ENCODE measurements around the gene TMEM183A. TPM values are rescaled to one million over a fixed set of nuclear protein-coding genes. Genes with fewer than 3 reads are reported as not detected.

The TMEM183A gene
- polyA plus RNA-seq, 3 donors from 2014 or later: 55.0 to 83.2 (median 64.2) TPM

- Mint-ChIP-seq H3K4me1 (no peaks in the 10 kb centered on the region), H3K36me3 (no peaks in the 10 kb centered on the region), H3K9me3 (no peaks in the 10 kb centered on the region), H3K27me3 (ENCODE audit: low read depth in 3 of 3) (peaks cover 3 to 9% (median 6%) of the 10 kb centered on the region in 3 donors), H3K4me3 (no peak overlapping the region), H3K27ac (no peak overlapping the region)
- no peak for DNase-seq
Observed at GRCh38 chr1:203049077-203049476, 41.9 kb downstream of the TMEM183A start.

GRCh38 chr1:203049576-203050180 is 42.5 kb downstream of the TMEM183A start:
- Mint-ChIP-seq H3K27me3 (ENCODE audit: low read depth in 3 of 3) (peaks cover 3 to 12% (median 6%) of the 10 kb centered on the region in 3 donors), H3K36me3 (no peaks in the 10 kb centered on the region), H3K4me1 (no peaks in the 10 kb centered on the region), H3K9me3 (no peaks in the 10 kb centered on the region), H3K27ac (no peak overlapping the region), H3K4me3 (no peak overlapping the region)
- no peak for DNase-seq

GRCh38 chr1:203050826-203051225 is 43.7 kb downstream of the TMEM183A start:
- no peak overlapping the region for H3K4me3 Mint-ChIP-seq
- H3K9me3 Mint-ChIP-seq: no peaks in the 10 kb centered on the region
- H3K27me3 Mint-ChIP-seq (ENCODE audit: low read depth in 3 of 3): peaks cover 3 to 10% (median 5%) of the 10 kb centered on the region in 3 donors
- H3K27ac Mint-ChIP-seq: no peak overlapping the region
- no peaks in the 10 kb centered on the region for H3K4me1 Mint-ChIP-seq
- no peak for DNase-seq
- no peaks in the 10 kb centered on the region for H3K36me3 Mint-ChIP-seq

- Mint-ChIP-seq H3K36me3 (no peaks in the 10 kb centered on the region), H3K9me3 (no peaks in the 10 kb centered on the region), H3K4me1 (no peaks in the 10 kb centered on the region), H3K27me3 (ENCODE audit: low read depth in 3 of 3) (peaks cover 5 to 13% (median 7%) of the 10 kb centered on the region in 3 donors), H3K4me3 (no peak overlapping the region), H3K27ac (no peak overlapping the region)
- DNase-seq: no peak
Observed at GRCh38 chr1:203051841-203052324, 44.7 kb downstream of the TMEM183A start.

- Mint-ChIP-seq H3K27ac (no peak overlapping the region), H3K36me3 (no peaks in the 10 kb centered on the region), H3K27me3 (ENCODE audit: low read depth in 3 of 3) (peaks cover 6 to 13% (median 7%) of the 10 kb centered on the region in 3 donors), H3K4me3 (no peak overlapping the region), H3K9me3 (no peaks in the 10 kb centered on the region), H3K4me1 (no peaks in the 10 kb centered on the region)
- no peak for DNase-seq
Observed at GRCh38 chr1:203052601-203053000, 45.4 kb downstream of the TMEM183A start.

- Mint-ChIP-seq H3K4me3 (no peak overlapping the region), H3K27me3 (ENCODE audit: low read depth in 3 of 3) (peaks cover 7 to 10% (median 8%) of the 10 kb centered on the region in 3 donors), H3K27ac (no peak overlapping the region), H3K36me3 (no peaks in the 10 kb centered on the region), H3K4me1 (no peaks in the 10 kb centered on the region), H3K9me3 (no peaks in the 10 kb centered on the region)
- no peak for DNase-seq
Observed at GRCh38 chr1:203054184-203054583, 47.0 kb downstream of the TMEM183A start.

- H3K27ac Mint-ChIP-seq: no peak overlapping the region
- no peaks in the 10 kb centered on the region for H3K36me3 Mint-ChIP-seq
- H3K27me3 Mint-ChIP-seq (ENCODE audit: low read depth in 3 of 3): peaks cover 7 to 12% (median 8%) of the 10 kb centered on the region in 3 donors
- H3K4me3 Mint-ChIP-seq: no peak overlapping the region
- no peaks in the 10 kb centered on the region for H3K4me1 Mint-ChIP-seq
- DNase-seq: no peak
- no peaks in the 10 kb centered on the region for H3K9me3 Mint-ChIP-seq
Observed at GRCh38 chr1:203054642-203055041, 47.5 kb downstream of the TMEM183A start.

GRCh38 chr1:203055161-203055799 is 48.1 kb downstream of the TMEM183A start:
- Mint-ChIP-seq H3K36me3 (no peaks in the 10 kb centered on the region), H3K27me3 (ENCODE audit: low read depth in 3 of 3) (peaks cover 8 to 14% (median 9%) of the 10 kb centered on the region in 3 donors), H3K27ac (no peak overlapping the region), H3K4me1 (no peaks in the 10 kb centered on the region), H3K9me3 (no peaks in the 10 kb centered on the region), H3K4me3 (no peak overlapping the region)
- no peak for DNase-seq

GRCh38 chr1:203056012-203056411 is 48.8 kb downstream of the TMEM183A start:
- Mint-ChIP-seq H3K4me3 (no peak overlapping the region), H3K27me3 (ENCODE audit: low read depth in 3 of 3) (peaks cover 9 to 16% (median 10%) of the 10 kb centered on the region in 3 donors), H3K36me3 (no peaks in the 10 kb centered on the region), H3K27ac (no peak overlapping the region), H3K9me3 (no peaks in the 10 kb centered on the region), H3K4me1 (no peaks in the 10 kb centered on the region)
- no peak for DNase-seq

- H3K4me1 Mint-ChIP-seq: no peaks in the 10 kb centered on the region
- H3K9me3 Mint-ChIP-seq: no peaks in the 10 kb centered on the region
- peaks cover 8 to 14% (median 9%) of the 10 kb centered on the region in 3 donors for H3K27me3 Mint-ChIP-seq (ENCODE audit: low read depth in 3 of 3)
- H3K27ac Mint-ChIP-seq: no peak overlapping the region
- no peak for DNase-seq
- H3K36me3 Mint-ChIP-seq: no peaks in the 10 kb centered on the region
- no peak overlapping the region for H3K4me3 Mint-ChIP-seq
Observed at GRCh38 chr1:203056516-203056915, 49.3 kb downstream of the TMEM183A start.

GRCh38 chr1:203057911-203058675 is 50.9 kb downstream of the TMEM183A start:
- DNase-seq: no peak
- H3K4me3 Mint-ChIP-seq: no peak overlapping the region
- H3K27me3 Mint-ChIP-seq (ENCODE audit: low read depth in 3 of 3): peaks cover 6 to 14% (median 7%) of the 10 kb centered on the region in 3 donors
- H3K27ac Mint-ChIP-seq: no peak overlapping the region
- H3K9me3 Mint-ChIP-seq: no peaks in the 10 kb centered on the region
- no peaks in the 10 kb centered on the region for H3K4me1 Mint-ChIP-seq
- H3K36me3 Mint-ChIP-seq: no peaks in the 10 kb centered on the region

- Mint-ChIP-seq H3K27me3 (ENCODE audit: low read depth in 3 of 3) (peaks cover 6 to 14% (median 7%) of the 10 kb centered on the region in 3 donors), H3K36me3 (no peaks in the 10 kb centered on the region), H3K4me1 (no peaks in the 10 kb centered on the region), H3K27ac (no peak overlapping the region), H3K4me3 (no peak overlapping the region), H3K9me3 (no peaks in the 10 kb centered on the region)
- no peak for DNase-seq
Observed at GRCh38 chr1:203058676-203058935, 51.4 kb downstream of the TMEM183A start.

GRCh38 chr1:203059485-203059884 is 52.3 kb downstream of the TMEM183A start:
- H3K4me3 Mint-ChIP-seq: no peak overlapping the region
- H3K4me1 Mint-ChIP-seq: no peaks in the 10 kb centered on the region
- H3K27ac Mint-ChIP-seq: no peak overlapping the region
- no peak for DNase-seq
- no peaks in the 10 kb centered on the region for H3K36me3 Mint-ChIP-seq
- H3K9me3 Mint-ChIP-seq: no peaks in the 10 kb centered on the region
- peaks cover 6 to 13% (median 7%) of the 10 kb centered on the region in 3 donors for H3K27me3 Mint-ChIP-seq (ENCODE audit: low read depth in 3 of 3)

GRCh38 chr1:203060115-203060514 is 52.9 kb downstream of the TMEM183A start:
- DNase-seq: no peak
- Mint-ChIP-seq H3K27me3 (ENCODE audit: low read depth in 3 of 3) (peaks cover 6 to 11% (median 7%) of the 10 kb centered on the region in 3 donors), H3K9me3 (no peaks in the 10 kb centered on the region), H3K27ac (no peak overlapping the region), H3K36me3 (no peaks in the 10 kb centered on the region), H3K4me3 (no peak overlapping the region), H3K4me1 (no peaks in the 10 kb centered on the region)

Measured in immature natural killer cell (primary cell).